ENCODE results near the gene BCL6B.

The BCL6B gene

GRCh38 chr17:7002288-7003047 is 20.4 kb upstream of the BCL6B start:
- H3K27ac ChIP-seq, result no peak overlapping the region
- TF ChIP-seq, protein P1, sequence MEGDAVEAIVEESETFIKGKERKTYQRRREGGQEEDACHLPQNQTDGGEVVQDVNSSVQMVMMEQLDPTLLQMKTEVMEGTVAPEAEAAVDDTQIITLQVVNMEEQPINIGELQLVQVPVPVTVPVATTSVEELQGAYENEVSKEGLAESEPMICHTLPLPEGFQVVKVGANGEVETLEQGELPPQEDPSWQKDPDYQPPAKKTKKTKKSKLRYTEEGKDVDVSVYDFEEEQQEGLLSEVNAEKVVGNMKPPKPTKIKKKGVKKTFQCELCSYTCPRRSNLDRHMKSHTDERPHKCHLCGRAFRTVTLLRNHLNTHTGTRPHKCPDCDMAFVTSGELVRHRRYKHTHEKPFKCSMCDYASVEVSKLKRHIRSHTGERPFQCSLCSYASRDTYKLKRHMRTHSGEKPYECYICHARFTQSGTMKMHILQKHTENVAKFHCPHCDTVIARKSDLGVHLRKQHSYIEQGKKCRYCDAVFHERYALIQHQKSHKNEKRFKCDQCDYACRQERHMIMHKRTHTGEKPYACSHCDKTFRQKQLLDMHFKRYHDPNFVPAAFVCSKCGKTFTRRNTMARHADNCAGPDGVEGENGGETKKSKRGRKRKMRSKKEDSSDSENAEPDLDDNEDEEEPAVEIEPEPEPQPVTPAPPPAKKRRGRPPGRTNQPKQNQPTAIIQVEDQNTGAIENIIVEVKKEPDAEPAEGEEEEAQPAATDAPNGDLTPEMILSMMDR (conservative IDR thresholded peaks at IDR 0.05), result no peak

GRCh38 chr17:7003745-7004144 is 19.1 kb upstream of the BCL6B start:
- TF ChIP-seq, protein P1 (conservative IDR thresholded peaks at IDR 0.05), result no peak
- no peak overlapping the region for H3K27ac ChIP-seq

- TF ChIP-seq, protein P1 (conservative IDR thresholded peaks at IDR 0.05), result peak; percentile 69
- H3K27ac ChIP-seq, result no peak overlapping the region
Measured at GRCh38 chr17:7004398-7005253, 18.2 kb upstream of the BCL6B start.

DNA sequence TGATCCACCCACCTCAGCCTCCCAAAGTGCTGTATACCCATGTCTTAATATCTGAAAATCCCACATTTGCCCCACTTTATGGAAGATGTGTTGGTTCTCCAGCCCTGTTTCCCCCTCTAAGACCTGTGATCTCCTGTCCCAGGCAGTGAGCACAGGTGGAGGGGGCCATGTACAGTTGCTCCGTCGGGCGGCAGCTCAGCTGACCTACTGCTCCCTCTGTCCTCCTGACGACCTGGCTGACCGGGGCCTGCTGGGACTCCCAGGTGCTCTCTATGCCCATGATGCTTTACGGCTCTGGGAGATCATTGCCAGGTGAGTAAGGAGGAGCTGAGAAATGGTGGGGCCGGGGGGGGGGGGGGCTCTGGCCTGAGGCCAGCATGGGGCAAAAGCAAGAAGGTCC is 17.1 kb upstream of the BCL6B start:
- TF ChIP-seq, protein P1 (conservative IDR thresholded peaks at IDR 0.05), result no peak
- H3K27ac ChIP-seq, result no peak overlapping the region

DNA sequence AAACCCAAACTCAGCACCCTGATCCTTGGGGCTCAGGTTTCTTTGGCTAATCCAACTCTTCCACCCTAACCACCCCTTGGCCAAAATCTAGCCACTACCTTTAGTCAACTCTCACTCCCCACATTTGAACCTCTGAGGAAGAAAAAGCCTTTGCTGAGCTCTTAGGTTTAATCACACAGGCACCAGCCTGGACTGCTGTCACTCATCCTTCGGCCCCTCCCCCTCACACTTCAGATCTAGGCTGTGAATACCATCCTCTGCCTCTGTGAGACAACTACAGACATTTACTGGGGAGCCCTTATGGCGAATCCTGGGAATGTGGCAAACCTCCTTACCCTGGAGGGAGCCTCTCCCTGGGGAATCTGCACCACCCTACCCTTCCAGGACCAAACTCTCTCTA is 15.7 kb upstream of the BCL6B start:
- no peak overlapping the region for H3K27ac ChIP-seq
- TF ChIP-seq, protein P1 (conservative IDR thresholded peaks at IDR 0.05), result no peak

DNA sequence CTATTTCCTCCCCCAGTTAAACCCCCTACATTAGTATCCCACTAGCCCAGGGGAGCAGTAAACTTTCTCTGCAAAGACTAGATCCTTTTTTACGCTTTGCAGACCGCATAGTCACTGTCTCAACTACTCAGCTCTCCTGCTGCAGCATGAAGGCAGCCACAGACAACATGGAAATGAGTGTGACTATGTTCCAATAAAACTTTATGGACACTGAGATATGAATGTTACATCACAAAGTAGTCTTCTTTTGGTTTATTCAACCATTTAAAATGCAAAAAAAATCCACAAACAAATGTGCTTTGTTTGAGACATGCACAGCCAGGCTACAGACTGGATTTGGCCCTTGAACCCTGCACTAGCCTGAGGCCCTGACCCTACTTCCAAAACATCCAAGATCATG is 12.3 kb upstream of the BCL6B start:
- TF ChIP-seq, protein P1 (conservative IDR thresholded peaks at IDR 0.05), result no peak
- no peak overlapping the region for H3K27ac ChIP-seq

- TF ChIP-seq, protein P1 (conservative IDR thresholded peaks at IDR 0.05), result no peak
- H3K27ac ChIP-seq, result peak overlapping the region; percentile 91; the same call in 1 of the 2 replicates
Measured at GRCh38 chr17:7011415-7011814, 11.4 kb upstream of the BCL6B start.
